Right atrium auricular region (tissue), 2 donors: ENCODE results near the gene CFAP221. TPM values are rescaled to one million over a fixed set of nuclear protein-coding genes. Genes with fewer than 3 reads are reported as not detected.

Experiments used
- DNase-seq: peaks from one replicate; pipeline ENCODE4 v3.0.0-alpha.2; 2019; ENCODE audit warnings: low spot score
- H3K27ac ChIP-seq, 2 donors: fragments of 200-600 bp; sonication (generic); 1 replicate in 1 of 2; 2 replicates in 1 of 2; pipeline ENCODE4 v1.5.1; 2016 to 2019
- H3K27me3 ChIP-seq, 2 donors: fragments of 200-600 bp; sonication (generic); one replicate each; pipeline versions ENCODE4 v1.5.1 to v1.6.0; 2017 to 2019
- H3K36me3 ChIP-seq: fragments of 200-600 bp; sonication (generic); one replicate; pipeline ENCODE4 v1.5.1; 2016
- H3K4me1 ChIP-seq, 2 donors: fragments of 200-600 bp; sonication (generic); one replicate each; pipeline versions ENCODE4 v1.5.1 to v1.6.0; 2017 to 2019
- H3K4me3 ChIP-seq, 2 donors: fragments of 200-600 bp; sonication (generic); 1 replicate in 1 of 2; 2 replicates in 1 of 2; pipeline ENCODE4 v1.5.1; 2017 to 2019; ENCODE audit warnings: mild to moderate bottlenecking in 1 of 2, moderate library complexity in 1 of 2
- H3K9me3 ChIP-seq, 2 donors: fragments of 200-600 bp; sonication (generic); one replicate each; pipeline ENCODE4 v1.5.1; 2019
- total RNA-seq, 2 donors: library from RNA; depleted of rRNA; stranded (reverse); fragments of >200 nt; gene quantifications; one replicate each; pipeline ENCODE4 v1.1.0, GENCODE V29; 2016
- TF ChIP-seq, protein P1 (sequence below), 2 donors: fragments of 200-600 bp; sonication (generic); IDR thresholded peaks; one replicate each; pipeline ENCODE4 v1.5.1; 2019; ENCODE audit warnings: antibody characterized with exemption in 2 of 2

Gene CFAP221
- total RNA-seq, 2 donors from 2014 or later: 0.44 to 1.1 TPM

GRCh38 chr2:119696494-119697030 lies 152.3 kb downstream of the CFAP221 start:
- no peak for DNase-seq
- Histone ChIP-seq H3K27me3 (no peaks in the 10 kb centered on the region), H3K27ac (no peak overlapping the region), H3K4me1 (peaks cover 0 to 8% of the 10 kb centered on the region in 2 donors), H3K9me3 (no peaks in the 10 kb centered on the region), H3K4me3 (no peak overlapping the region), H3K36me3 (no peaks in the 10 kb centered on the region)
- TF ChIP-seq, protein P1, sequence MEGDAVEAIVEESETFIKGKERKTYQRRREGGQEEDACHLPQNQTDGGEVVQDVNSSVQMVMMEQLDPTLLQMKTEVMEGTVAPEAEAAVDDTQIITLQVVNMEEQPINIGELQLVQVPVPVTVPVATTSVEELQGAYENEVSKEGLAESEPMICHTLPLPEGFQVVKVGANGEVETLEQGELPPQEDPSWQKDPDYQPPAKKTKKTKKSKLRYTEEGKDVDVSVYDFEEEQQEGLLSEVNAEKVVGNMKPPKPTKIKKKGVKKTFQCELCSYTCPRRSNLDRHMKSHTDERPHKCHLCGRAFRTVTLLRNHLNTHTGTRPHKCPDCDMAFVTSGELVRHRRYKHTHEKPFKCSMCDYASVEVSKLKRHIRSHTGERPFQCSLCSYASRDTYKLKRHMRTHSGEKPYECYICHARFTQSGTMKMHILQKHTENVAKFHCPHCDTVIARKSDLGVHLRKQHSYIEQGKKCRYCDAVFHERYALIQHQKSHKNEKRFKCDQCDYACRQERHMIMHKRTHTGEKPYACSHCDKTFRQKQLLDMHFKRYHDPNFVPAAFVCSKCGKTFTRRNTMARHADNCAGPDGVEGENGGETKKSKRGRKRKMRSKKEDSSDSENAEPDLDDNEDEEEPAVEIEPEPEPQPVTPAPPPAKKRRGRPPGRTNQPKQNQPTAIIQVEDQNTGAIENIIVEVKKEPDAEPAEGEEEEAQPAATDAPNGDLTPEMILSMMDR (IDR thresholded peaks at IDR 0.05): no peak

DNA sequence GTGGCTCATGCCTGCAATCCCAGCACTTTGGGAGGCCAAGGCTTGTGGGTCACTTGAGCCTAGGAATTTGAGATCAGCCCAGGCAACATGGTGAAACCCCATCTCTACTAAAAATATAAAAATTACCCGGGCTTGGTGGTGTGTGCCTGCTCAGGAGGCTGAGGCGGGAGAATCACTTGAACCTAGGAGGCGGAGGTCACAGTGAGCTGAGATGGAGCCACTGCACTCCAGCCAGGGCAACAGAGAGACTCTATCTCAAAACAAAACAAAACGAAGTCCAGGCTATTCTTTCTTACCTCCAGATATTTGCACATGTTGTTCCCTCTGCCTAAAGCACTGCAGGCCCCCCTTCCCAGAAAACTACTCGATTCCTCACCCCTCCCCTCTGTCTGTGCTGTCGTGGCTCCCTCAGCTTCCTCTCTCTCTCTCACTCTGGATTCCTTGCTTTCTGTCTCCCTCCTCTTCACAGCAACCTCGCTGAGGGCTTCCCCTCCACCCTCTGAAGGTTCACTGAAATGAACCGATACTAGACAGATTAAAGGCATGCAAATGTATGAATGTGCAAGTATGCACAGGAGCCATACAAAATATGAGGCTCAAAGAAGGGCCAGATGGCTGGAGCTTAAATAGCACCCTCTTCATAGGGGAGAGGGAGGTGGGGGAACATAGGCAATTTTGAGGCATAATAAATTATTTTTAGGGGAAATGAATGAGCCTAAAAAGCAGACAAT lies 153.2 kb downstream of the CFAP221 start:
- no peak for DNase-seq
- no peak overlapping the region for H3K4me3 ChIP-seq
- no peaks in the 10 kb centered on the region for H3K27me3 ChIP-seq
- TF ChIP-seq, protein P1 (IDR thresholded peaks at IDR 0.05): no peak
- H3K9me3 ChIP-seq: no peaks in the 10 kb centered on the region
- H3K4me1 ChIP-seq: peaks cover 0 to 17% of the 10 kb centered on the region in 2 donors
- H3K36me3 ChIP-seq: no peaks in the 10 kb centered on the region
- H3K27ac ChIP-seq: no peak overlapping the region

GRCh38 chr2:119698246-119698645 lies 154.0 kb downstream of the CFAP221 start:
- no peak overlapping the region for H3K27ac ChIP-seq
- no peak overlapping the region for H3K4me3 ChIP-seq
- H3K9me3 ChIP-seq: no peaks in the 10 kb centered on the region
- H3K27me3 ChIP-seq: no peaks in the 10 kb centered on the region
- DNase-seq: no peak
- H3K36me3 ChIP-seq: no peaks in the 10 kb centered on the region
- TF ChIP-seq, protein P1 (IDR thresholded peaks at IDR 0.05): no peak
- H3K4me1 ChIP-seq: peaks cover 0 to 23% of the 10 kb centered on the region in 2 donors

DNA sequence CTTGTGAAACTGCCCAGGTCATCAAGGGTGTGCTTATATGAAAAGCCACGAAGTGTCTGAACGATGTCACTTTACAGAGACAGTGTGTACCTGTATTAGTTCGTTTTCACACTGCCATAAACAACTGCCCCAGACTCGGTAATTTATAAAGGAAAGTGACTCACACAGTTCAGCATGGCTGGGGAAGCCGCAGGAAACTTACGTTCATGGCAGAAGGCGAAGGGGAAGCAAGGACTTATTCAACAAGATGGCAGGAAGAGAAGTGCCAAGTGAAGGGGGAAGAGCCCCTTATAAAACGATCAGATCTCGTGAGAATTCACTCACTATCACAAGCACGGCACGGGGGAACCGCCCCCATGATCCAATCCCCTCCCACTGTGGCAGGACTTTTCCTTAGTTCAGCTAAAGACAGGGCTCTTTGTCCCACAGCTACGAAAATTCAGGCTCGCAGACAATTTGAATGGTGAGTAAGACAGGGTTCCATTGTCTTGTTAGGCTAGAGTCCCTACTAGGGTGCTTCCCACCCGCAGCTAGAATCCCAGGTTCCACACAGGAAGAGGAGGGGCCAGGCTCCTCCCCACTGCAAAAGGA lies 154.9 kb downstream of the CFAP221 start:
- Histone ChIP-seq H3K9me3 (no peaks in the 10 kb centered on the region), H3K27ac (no peak overlapping the region)

GRCh38 chr2:119700866-119701265 lies 156.6 kb downstream of the CFAP221 start:
- no peaks in the 10 kb centered on the region for H3K36me3 ChIP-seq
- no peak overlapping the region for H3K4me3 ChIP-seq
- no peak for DNase-seq
- peaks cover 0 to 15% of the 10 kb centered on the region in 2 donors for H3K4me1 ChIP-seq
- H3K9me3 ChIP-seq: peaks cover 3 to 8% of the 10 kb centered on the region in 2 donors
- no peaks in the 10 kb centered on the region for H3K27me3 ChIP-seq
- TF ChIP-seq, protein P1 (IDR thresholded peaks at IDR 0.05): no peak
- H3K27ac ChIP-seq: no peak overlapping the region

More for the DNA sequence above, 154.9 kb downstream of the CFAP221 start:
- TF ChIP-seq, protein P1 (IDR thresholded peaks at IDR 0.05): no peak
- DNase-seq: no peak
- no peak overlapping the region for H3K4me3 ChIP-seq
- H3K4me1 ChIP-seq: peaks cover 0 to 23% of the 10 kb centered on the region in 2 donors
- H3K36me3 ChIP-seq: no peaks in the 10 kb centered on the region
- H3K27me3 ChIP-seq: no peaks in the 10 kb centered on the region
